Fibroblast of skin of right biceps (primary cell): Measurements from ENCODE around the gene SEMA3D.
A peak's percentile ranks its signal among the peaks of the same experiment; 100 is the strongest.

ENCODE experiments used
- DNase-seq: peaks from one replicate; pipeline ENCODE4 v3.0.0-alpha.2; 2013

Gene SEMA3D

GRCh38 chr7:84975586-84976185 is 211.2 kb downstream of the SEMA3D start:
- DNase-seq: peak; percentile 85

DNA sequence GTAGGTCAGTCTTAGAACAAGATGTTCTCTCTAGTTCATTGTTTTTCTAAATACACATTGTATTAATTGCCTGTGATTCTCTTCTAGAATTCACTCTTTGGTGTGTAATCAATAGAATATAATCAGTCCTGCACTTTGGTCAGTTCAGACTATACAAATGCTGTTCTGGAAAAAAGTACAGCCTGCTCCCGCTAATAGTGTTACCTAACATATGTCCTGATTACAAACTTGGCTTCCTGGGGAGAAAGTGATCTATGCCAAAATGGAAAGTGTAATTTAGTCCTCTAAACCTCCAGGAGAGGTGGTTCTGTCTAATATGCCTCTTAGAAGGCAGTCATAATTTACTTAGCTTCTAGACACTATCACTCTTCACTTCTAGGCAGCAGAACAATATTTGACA is 215.5 kb downstream of the SEMA3D start:
- DNase-seq: no peak

DNA sequence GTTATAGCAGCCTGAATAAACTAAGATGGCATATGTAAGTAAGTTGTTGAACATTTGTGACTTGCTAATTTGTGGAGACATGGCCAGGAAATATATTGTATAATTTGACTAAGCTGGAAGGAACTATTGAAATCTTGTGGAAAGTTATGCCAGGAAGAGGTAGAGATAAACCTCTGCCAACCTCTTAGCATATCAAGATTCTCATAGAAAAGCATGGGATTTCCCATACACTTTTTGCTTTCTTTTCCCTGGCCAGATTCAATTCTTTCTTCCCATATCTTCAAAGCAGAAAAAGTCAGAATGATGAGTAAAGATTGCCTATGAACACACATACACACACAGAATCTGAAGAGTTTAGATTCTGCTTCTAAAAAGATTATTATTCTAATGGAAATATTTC is 216.2 kb downstream of the SEMA3D start:
- DNase-seq: no peak

DNA sequence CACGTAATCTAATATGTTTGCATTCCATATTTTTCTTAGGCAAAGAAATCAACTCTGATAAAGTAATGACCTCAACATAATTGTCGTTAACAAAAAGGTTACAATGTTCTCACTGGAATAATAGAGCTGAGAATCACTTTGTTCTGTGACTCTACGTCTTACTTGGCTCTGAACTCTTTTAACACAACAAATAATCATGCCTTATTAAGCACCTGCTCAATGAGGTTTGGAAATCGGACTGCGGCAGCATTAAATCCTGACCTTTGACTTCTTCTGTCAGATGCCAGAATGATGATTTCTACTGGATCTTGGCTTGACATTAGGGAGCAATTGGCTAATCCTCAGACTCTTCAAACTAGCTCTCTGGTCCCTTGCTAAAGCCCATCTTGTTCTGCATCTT is 233.6 kb downstream of the SEMA3D start:
- no peak for DNase-seq

- DNase-seq: peak; percentile 28
Measured at GRCh38 chr7:84950836-84951235, 236.0 kb downstream of the SEMA3D start.

GRCh38 chr7:84949501-84949900 is 237.4 kb downstream of the SEMA3D start:
- DNase-seq: peak; percentile 8

GRCh38 chr7:84949067-84949466 is 237.8 kb downstream of the SEMA3D start:
- DNase-seq: peak; percentile 47

- peak; percentile 74 for DNase-seq
Measured at GRCh38 chr7:84948634-84949033, 238.2 kb downstream of the SEMA3D start.

GRCh38 chr7:84946549-84946948 is 240.3 kb downstream of the SEMA3D start:
- DNase-seq: no peak
